GM18873 (cell line): ENCODE results near the gene FBXL14.
"Not testable (repeated sequence)": the region's sequence is repeated elsewhere in the genome, so short reads cannot be mapped to it uniquely, and the experiment has no call there.

Source experiments
- ATAC-seq: cut with Tn5 transposase; IDR thresholded peaks from one replicate; pipeline ENCODE4 v1.9.1; 2021; ENCODE audit warnings: mild to moderate bottlenecking, moderate library complexity, moderate number of reproducible peaks; ENCODE audit not compliant: unreplicated experiment, low FRiP score

Gene FBXL14

GRCh38 chr12:1575408-1576401 is 18.7 kb downstream of the FBXL14 start:
- ATAC-seq: no peak

DNA sequence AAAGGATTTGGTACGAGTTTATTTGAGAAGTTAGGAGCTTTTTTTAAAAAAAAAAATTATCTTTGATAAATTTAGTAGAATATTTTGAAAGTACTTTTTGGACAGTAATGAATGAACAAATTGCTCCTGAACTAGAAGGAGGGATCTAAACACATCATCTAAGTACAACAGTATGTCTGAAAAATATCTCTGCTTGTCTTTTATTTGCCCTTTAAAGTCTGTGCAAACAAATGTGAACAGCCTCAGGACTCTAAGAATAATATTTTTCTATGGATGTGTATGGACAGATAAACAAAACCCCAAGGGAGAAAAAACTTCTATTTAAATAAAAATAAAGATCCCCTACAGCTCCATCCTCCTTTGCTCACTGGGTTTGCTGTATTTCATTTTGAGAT is 19.5 kb downstream of the FBXL14 start:
- no peak for ATAC-seq

GRCh38 chr12:1573960-1574864 is 20.2 kb downstream of the FBXL14 start:
- no peak for ATAC-seq

DNA sequence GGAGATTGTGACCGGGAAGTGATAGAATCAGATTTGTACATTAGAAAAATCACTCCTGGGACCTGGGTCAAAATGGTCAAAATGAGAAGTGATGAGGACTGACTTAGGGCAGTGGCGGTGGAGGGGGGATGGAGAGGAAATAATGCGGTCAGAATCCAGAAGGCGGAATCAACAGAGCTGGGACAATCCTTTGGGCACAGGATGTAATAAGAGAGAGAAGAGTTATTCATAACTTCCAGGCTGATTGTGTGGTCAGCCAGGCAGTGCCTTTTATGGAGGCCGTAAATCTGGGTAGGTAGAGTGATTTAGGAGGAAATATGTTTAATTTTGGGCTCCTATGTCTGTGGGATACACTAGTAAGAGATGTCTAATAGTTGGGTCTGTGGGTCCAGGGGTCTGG is 21.6 kb downstream of the FBXL14 start:
- ATAC-seq: no peak

DNA sequence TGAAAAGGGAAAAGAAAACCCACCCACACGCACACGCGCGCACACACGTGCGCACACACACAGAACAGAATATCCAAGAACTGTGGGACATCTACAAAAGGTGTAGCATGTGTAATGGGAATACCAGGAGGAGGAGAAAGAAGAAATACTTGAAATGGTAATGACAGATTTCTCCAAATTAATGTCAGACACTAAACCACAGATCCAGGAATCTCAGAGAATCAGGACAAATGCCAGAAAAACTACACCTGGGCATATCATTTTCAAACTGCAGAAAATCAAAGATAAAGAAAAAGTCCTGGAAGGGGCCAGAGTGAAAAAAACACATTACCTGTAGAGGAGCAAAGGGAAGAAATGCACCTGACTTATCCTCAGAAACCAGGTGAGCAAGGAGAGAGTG is 26.5 kb downstream of the FBXL14 start:
- ATAC-seq: no peak

DNA sequence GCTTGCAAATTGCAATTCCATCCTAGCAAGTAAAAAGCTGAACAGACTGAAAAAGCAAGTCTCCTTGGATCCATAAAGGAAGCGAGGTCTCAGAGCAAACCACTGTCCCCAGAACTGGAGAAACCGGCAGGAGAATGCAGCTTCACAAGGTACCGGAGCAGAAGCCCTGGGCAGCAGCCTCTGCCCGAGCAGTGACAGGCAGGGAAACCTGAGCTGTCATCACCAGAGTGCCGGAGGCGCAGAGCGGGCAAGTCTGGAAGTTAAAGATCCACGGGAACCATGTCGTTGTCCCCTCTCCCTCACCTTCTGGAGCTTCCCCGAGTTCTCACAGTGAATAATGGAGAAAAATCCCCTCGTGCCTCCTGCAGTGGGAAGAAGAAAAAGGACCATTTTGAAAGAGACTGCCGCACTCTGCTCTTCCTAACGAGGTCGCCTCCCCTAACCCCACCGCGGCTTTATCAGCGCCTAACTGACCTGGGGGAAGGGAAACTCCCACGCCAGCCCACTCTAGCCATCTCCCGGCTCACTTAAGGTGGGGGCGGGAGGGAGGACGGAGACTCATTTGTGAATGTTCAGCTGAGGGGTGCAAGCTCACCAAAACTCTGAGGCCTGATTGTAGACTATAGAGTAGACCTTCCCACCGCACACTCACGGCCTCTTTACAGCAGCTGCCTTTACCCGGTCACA is 27.8 kb downstream of the FBXL14 start:
- no peak for ATAC-seq

DNA sequence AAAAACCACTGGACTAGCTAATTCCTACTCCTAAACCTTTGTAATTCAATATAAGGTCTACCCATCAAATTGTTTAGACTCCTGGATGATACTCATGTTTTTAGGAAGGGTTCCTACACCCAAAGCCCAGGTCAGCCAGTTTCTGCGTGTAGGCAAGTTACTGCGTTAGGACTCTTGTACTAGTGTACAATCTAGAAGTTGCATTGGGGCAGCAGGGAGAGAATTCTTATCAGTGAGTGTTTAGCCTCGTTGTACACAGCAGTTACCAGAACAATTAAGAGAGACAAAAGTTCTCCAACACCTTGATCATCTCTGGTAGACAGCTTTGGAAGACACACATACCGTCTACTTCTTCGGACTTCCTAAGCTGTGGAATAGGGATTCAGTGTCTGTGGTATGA is 29.2 kb downstream of the FBXL14 start:
- ATAC-seq: no peak

- ATAC-seq: no peak
These were observed 30.3 kb downstream of the FBXL14 start for GRCh38 chr12:1564067-1564466.

- no peak for ATAC-seq
These were observed 31.5 kb downstream of the FBXL14 start for GRCh38 chr12:1562813-1563407.

GRCh38 chr12:1560704-1561103 is 33.7 kb downstream of the FBXL14 start:
- ATAC-seq: no peak

- ATAC-seq: no peak
These were observed 34.7 kb downstream of the FBXL14 start for GRCh38 chr12:1559676-1560091.

DNA sequence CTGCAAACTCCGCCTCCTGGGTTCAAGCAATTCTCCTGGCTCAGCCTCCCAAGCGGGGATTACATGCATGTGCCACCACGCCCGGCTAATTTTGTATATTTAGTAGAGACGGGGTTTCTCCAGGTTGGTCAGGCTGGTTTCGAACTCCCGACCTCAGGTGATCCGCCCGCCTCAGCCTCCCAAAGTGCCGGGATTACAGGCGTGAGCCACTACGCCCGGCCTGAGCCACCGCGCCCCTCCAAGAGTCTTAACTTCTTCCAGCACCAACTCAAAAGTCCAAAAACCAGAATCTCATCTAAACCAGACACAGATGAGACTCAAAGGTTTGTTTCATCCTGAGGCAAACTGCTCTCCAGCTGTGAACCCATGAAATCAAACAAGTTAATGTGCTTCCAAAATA is 36.3 kb downstream of the FBXL14 start:
- ATAC-seq: not testable (repeated sequence)

- peak; percentile 98 for ATAC-seq
These were observed 40.1 kb downstream of the FBXL14 start for GRCh38 chr12:1553987-1554982.

GRCh38 chr12:1553536-1553935 is 40.8 kb downstream of the FBXL14 start:
- ATAC-seq: no peak

GRCh38 chr12:1552911-1553491 is 41.4 kb downstream of the FBXL14 start:
- no peak for ATAC-seq

GRCh38 chr12:1552171-1552570 is 42.2 kb downstream of the FBXL14 start:
- ATAC-seq: no peak

DNA sequence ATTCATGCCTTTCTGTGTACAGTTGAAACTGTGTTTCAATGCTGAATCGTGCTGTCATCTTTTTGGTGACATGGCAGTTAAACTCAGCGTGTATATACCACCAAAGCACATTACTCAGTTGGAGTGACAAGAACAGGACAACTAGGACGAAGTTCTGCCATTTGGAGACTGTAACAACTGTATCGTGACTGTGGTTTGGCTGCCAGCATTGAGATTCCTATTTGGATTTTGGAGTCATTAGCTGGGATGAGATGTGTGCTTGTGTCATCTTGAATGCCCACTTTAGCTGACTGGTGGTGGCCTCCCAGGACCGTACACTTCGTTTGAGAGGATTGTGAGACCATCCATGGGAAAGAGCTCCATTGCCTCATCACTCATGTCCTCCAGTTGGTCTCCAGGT is 42.9 kb downstream of the FBXL14 start:
- ATAC-seq: no peak

GRCh38 chr12:1546931-1547640 is 47.3 kb downstream of the FBXL14 start:
- ATAC-seq: no peak
